Fibroblast of villous mesenchyme (primary cell): ENCODE measurements around the gene AOPEP. TPM values are rescaled to one million over a fixed set of nuclear protein-coding genes. Genes with fewer than 3 reads are reported as not detected.
"Not testable (repeated sequence)": the region's sequence is repeated elsewhere in the genome, so short reads cannot be mapped to it uniquely, and the experiment has no call there.

ENCODE experiments used
- DNase-seq: peaks from one replicate; pipeline ENCODE4 v3.0.0-alpha.2; 2010; ENCODE audit warnings: low read depth
- H3K4me3 ChIP-seq: 2 replicates; pipeline ENCODE4 v1.5.1; 2011; ENCODE audit warnings: low read depth, mild to moderate bottlenecking, low read length
- total RNA-seq: library from RNA; depleted of rRNA; stranded (reverse); fragments of >200 nt; gene quantifications from 2 replicates; pipeline ENCODE4 v1.2.3, GENCODE V29; 2012
- TF ChIP-seq, protein P1 (sequence below): IDR thresholded peaks from 2 replicates; pipeline ENCODE4 v1.5.1; 2012; ENCODE audit warnings: low read depth, mild to moderate bottlenecking, low read length; ENCODE audit not compliant: insufficient read depth

Gene AOPEP
- total RNA-seq, 1 donor: 153 TPM

DNA sequence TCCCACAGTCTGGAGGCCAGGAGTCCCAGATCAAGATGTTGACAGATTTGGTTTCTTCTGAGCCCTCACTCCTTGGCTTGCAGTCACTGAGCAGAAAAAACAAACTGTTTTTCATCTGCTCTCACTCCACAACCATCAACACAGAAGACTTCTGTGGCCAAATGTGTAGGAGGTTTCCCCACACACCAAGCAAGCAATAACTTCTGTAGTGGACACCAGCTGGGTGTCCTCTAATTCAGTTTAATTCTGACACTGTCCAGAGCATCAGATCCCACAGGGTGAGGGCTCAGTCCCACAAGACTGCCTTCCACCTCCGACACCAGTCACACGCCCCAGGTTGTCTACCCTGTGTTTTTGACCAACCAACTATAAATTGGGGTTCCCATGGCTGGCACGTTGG, 209.9 kb downstream of the AOPEP start:
- TF ChIP-seq, protein P1, sequence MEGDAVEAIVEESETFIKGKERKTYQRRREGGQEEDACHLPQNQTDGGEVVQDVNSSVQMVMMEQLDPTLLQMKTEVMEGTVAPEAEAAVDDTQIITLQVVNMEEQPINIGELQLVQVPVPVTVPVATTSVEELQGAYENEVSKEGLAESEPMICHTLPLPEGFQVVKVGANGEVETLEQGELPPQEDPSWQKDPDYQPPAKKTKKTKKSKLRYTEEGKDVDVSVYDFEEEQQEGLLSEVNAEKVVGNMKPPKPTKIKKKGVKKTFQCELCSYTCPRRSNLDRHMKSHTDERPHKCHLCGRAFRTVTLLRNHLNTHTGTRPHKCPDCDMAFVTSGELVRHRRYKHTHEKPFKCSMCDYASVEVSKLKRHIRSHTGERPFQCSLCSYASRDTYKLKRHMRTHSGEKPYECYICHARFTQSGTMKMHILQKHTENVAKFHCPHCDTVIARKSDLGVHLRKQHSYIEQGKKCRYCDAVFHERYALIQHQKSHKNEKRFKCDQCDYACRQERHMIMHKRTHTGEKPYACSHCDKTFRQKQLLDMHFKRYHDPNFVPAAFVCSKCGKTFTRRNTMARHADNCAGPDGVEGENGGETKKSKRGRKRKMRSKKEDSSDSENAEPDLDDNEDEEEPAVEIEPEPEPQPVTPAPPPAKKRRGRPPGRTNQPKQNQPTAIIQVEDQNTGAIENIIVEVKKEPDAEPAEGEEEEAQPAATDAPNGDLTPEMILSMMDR: no peak
- peak; percentile 93 for DNase-seq
- H3K4me3 ChIP-seq: no peak overlapping the region

DNA sequence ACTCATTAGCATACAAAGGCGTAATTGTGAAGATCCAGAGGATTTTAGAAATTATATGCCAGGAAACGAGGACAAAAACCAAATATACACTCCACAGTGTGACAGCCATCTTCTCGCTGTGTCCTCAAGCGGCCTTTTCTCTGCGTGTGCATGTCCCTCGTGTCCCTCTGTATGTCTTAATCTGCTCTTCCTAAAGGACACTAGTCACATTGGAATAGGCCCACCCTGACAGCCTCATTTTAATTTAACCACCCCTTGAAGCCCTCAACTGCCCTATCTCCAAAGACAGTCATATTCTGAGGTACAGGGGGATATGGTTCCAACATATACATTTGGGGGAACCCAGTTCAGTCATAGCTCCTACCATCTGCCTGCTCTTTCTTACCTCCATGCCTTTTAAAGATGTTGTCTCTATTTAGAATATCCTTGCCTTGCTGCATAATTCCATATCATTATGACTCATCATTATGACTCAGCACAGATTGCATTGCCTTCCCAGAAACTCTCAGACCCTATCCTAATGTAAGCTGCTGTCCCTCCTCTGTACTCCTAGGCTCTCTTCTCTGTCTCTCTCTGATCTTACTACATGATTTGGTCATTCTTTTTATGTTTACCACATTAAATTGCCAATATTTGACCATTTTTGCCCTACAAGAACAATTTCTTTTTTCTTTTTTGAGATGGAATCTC, 210.9 kb downstream of the AOPEP start:
- no peak overlapping the region for H3K4me3 ChIP-seq
- peak; percentile 95 for DNase-seq
- TF ChIP-seq, protein P1: no peak

DNA sequence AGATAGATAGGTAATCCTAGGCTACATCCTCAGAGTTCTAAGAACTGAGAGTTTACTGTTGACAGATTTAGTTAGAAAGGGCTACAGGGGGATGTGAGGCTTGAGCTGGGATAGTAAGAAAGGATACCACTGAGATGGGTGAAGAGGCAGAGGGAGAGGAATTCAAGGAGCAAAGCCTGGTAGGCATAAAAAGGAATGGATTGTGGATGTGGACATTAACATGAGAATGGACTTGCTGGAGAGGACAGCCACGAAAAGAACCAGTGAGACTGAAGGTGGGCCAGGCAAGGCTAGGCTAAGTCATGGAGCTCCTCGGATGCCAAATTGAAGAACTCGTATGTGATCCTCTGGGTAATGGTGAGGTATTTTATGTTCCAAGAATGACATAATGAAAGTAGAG, 211.9 kb downstream of the AOPEP start:
- TF ChIP-seq, protein P1: no peak
- H3K4me3 ChIP-seq: no peak overlapping the region
- no peak for DNase-seq

DNA sequence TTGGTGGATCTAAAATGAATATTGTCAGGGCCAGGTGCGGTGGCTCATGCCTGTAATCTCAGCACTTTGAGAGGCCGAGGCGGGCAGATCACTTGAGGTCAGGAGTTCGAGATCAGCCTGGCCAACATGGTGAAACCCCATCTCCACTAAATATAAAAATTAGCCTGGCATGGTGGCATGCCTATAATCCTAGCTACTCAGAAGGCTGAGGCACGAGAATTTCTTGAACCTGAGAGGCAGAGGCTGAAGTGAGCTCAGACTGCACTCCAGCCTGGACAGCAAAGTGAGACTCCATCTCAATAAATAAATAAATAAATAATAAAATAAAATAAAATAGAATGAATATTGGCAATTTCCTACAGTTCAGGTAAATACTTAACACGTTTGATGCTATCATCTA, 213.8 kb downstream of the AOPEP start:
- not testable (repeated sequence) for DNase-seq, H3K4me3 ChIP-seq

DNA sequence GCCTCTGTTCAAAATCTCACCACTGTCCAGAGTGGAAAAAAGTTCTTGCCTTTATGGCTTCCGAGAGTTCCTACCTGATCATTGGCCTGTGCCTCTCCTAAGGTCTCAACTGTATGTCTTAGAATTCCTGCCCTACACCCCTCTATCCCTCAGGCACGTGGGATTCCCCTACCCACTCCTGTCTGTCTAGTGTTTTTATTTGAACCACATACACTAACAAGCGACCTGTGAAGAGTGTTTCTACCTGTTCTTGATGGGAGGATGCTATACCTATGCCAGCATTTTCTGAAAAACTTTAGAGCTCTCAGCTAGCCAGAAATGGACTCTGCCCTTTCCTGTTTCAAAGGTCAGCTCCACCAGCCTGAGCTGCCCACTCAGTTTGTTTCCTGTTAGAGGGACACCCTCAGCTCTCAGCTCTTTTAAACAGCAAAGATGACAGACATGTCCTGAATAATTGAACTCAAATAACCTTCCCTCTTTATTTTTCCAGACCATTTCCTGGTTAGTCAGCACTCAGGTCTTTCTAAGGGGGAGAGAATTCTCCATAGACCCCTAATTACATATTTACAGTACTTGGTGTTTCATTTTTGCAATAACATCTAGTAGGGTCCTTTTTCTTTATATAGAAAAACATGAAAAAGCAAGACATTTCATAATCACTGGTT, 214.8 kb downstream of the AOPEP start:
- no peak for DNase-seq
- TF ChIP-seq, protein P1: no peak
- H3K4me3 ChIP-seq: no peak overlapping the region

DNA sequence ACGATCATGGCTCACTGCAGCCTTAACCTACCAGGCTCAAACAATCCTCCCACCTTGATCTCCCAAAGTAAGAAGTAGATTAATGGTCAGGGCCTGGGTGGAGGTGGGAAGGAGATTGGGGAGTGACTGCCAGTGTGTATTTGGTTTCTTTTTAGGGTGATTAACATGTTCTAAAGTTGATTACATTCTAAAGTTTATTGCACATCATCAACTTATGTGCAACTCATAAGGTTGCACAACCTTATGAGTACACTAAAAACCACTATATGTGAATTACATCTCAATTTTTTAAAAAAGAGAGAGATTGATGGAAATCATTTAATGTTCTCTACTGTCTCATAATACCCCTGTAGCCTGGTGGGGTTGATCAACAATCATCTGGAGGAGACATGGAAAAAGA, 218.1 kb downstream of the AOPEP start:
- peak; percentile 79 for DNase-seq
- TF ChIP-seq, protein P1: no peak

DNA sequence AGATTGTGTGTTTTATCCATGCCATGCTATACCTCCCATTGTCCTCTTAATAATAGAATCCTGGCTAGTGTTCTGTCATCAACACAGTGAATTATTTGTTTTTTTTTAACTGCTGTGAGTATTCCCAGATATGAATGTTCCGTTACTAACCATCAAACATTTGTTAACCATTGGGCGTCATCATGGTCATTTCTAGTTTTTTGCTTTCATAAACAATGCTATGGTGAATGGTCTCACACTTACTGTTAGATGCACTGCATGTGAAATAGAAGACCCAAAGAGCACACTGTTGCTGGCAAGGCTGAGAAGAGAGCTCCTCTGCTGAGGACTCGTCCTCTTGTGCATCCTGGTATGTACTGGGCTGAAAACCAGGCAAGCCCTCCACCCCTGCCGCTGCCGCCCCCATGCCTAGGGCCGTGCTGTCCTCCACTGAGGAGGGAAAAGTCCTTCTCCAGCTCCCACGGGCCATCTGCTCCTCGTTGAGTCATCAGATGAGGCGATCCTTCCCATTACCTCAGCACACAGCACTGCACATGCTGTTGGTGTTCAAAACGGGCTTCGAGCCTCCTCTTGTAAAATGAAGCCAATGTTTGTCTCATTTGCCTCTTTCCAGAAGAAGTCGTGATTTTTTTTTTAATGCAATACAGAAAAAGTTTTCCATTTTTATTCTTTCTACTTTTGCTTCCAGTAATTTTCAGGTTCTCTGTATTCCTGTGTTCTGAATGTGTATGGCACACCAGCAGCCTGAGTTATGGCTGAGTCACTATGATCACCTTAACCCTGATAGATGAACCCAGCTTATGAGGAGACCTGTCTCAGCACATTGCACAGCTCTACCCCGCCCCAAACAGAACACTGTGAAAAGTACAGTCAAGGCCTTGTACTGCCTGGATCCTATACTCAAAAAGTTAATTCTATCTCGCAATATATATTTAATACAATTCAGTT, 219.0 kb downstream of the AOPEP start:
- TF ChIP-seq, protein P1: no peak
- DNase-seq: peak; percentile 94
- no peak overlapping the region for H3K4me3 ChIP-seq

More for the DNA sequence above, 218.1 kb downstream of the AOPEP start:
- no peak overlapping the region for H3K4me3 ChIP-seq
